Measurements from ENCODE around the gene NPHP4. TPM values are rescaled to one million over a fixed set of nuclear protein-coding genes. Genes with fewer than 3 reads are reported as not detected.

NPHP4 gene
- total RNA-seq, 1 experiment from 2014 or later = 20.0 TPM

DNA sequence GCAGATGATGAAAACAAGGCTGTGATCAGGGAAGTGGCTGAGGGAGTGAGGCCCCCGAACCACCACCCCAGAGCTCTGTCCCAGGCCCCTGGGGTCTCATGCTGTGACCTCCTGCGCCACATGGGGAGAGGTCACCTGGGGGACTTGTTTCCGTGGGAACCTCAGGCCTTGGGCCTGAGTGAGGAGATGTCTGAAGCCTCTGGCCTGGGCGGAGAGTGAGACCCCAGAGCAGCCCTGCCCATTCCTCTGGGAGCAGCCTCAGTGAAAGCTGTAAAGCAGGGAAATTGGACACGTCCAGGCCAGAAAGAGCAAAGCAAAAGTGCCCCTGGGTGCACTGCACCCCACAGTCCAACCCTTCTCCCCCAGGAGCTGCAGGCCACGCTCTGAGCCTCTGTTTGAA, 16.5 kb upstream of the NPHP4 start:
- H3K9me3 ChIP-seq (ENCODE audit: control insufficient read depth in 1 of 2, insufficient read depth in 1 of 2, low read depth in 1 of 2, low read length in 2 of 2) = no peaks in the 10 kb centered on the region
- H3K4me2 ChIP-seq (ENCODE audit: low read length) = no peak overlapping the region
- H3K79me2 ChIP-seq (ENCODE audit: insufficient read depth, low read length) = no peaks in the 10 kb centered on the region
- no peak for DNase-seq (ENCODE audit: low read depth, low spot score)
- H3K4me3 ChIP-seq (replicated peaks in 1 of 2; ENCODE audit: low read depth in 1 of 2, low read length in 2 of 2) = no peak overlapping the region
- no TSS peak for BruUV-seq (replicated peaks)
- no peak overlapping the region for H2AFZ ChIP-seq (ENCODE audit: low read depth, low read length, poor library complexity, severe bottlenecking)
- H3K27ac ChIP-seq (ENCODE audit: low read depth, low read length) = no peak overlapping the region
- no peaks in the 10 kb centered on the region for H4K20me1 ChIP-seq (ENCODE audit: insufficient read depth)
- no peaks in the 10 kb centered on the region for H3K4me1 ChIP-seq (ENCODE audit: control insufficient read depth in 1 of 2, insufficient read depth in 2 of 2, low read length in 2 of 2)
- ChIA-PET CTCF (no interaction called here), POLR2A (no interaction called here), RAD21 (ENCODE audit: low non-redundant PET in 1 of 2, low total read pairs in 2 of 2, uncharacterized antibody in 2 of 2, unreplicated experiment in 2 of 2) (no interaction called here)
- no peaks in the 10 kb centered on the region for H3K27me3 ChIP-seq (ENCODE audit: insufficient read depth, low read length)
- no peak for ATAC-seq
- no peak overlapping the region for H3K9ac ChIP-seq (ENCODE audit: low read length)
- TF ChIP-seq RAD21 (IDR thresholded peaks at IDR 0.05; ENCODE audit: low read depth) = no peak
- no peak for TF ChIP-seq EZH2 (IDR thresholded peaks at IDR 0.05)
- no peak for TF ChIP-seq SP1 (IDR thresholded peaks at IDR 0.05; ENCODE audit: low read depth)
- TF ChIP-seq, protein P1, sequence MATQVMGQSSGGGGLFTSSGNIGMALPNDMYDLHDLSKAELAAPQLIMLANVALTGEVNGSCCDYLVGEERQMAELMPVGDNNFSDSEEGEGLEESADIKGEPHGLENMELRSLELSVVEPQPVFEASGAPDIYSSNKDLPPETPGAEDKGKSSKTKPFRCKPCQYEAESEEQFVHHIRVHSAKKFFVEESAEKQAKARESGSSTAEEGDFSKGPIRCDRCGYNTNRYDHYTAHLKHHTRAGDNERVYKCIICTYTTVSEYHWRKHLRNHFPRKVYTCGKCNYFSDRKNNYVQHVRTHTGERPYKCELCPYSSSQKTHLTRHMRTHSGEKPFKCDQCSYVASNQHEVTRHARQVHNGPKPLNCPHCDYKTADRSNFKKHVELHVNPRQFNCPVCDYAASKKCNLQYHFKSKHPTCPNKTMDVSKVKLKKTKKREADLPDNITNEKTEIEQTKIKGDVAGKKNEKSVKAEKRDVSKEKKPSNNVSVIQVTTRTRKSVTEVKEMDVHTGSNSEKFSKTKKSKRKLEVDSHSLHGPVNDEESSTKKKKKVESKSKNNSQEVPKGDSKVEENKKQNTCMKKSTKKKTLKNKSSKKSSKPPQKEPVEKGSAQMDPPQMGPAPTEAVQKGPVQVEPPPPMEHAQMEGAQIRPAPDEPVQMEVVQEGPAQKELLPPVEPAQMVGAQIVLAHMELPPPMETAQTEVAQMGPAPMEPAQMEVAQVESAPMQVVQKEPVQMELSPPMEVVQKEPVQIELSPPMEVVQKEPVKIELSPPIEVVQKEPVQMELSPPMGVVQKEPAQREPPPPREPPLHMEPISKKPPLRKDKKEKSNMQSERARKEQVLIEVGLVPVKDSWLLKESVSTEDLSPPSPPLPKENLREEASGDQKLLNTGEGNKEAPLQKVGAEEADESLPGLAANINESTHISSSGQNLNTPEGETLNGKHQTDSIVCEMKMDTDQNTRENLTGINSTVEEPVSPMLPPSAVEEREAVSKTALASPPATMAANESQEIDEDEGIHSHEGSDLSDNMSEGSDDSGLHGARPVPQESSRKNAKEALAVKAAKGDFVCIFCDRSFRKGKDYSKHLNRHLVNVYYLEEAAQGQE (IDR thresholded peaks at IDR 0.05; ENCODE audit: low read depth) = no peak
- no peak for TF ChIP-seq POLR2A (IDR thresholded peaks at IDR 0.05; ENCODE audit: borderline replicate concordance, extremely low read depth, insufficient read depth, insufficient read length)
- no peaks in the 10 kb centered on the region for H3K36me3 ChIP-seq (ENCODE audit: control insufficient read depth in 1 of 2, insufficient read depth in 2 of 2, low read length in 2 of 2)
- intact Hi-C loops (cut with micrococcal nuclease) = no loop called here
- no peaks in the 10 kb centered on the region for H3K9me2 ChIP-seq (ENCODE audit: insufficient read depth)

DNA sequence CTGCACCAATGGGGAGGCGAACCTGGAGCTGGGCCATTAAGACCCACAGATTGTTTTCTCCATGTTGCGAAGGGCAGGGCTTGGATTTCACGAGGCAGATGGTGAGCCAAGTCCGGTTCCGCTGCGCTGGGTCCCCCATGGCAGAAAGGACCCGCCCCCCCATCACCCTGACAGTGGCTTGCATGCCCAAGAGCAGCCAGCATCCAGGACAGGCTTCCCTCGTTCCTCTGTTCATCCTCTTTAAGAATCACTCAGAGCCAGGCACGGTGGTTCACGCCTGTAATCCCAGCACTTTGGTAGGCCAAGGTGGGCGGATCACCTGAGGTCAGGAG, 15.8 kb upstream of the NPHP4 start:
- Histone ChIP-seq H3K4me3 (replicated peaks in 1 of 2; ENCODE audit: low read depth in 1 of 2, low read length in 2 of 2) (no peak overlapping the region), H3K79me2 (ENCODE audit: insufficient read depth, low read length) (no peaks in the 10 kb centered on the region), H3K27me3 (ENCODE audit: insufficient read depth, low read length) (no peaks in the 10 kb centered on the region), H3K27ac (ENCODE audit: low read depth, low read length) (no peak overlapping the region), H4K20me1 (ENCODE audit: insufficient read depth) (no peaks in the 10 kb centered on the region), H3K9me3 (ENCODE audit: control insufficient read depth in 1 of 2, insufficient read depth in 1 of 2, low read depth in 1 of 2, low read length in 2 of 2) (no peaks in the 10 kb centered on the region), H3K9me2 (ENCODE audit: insufficient read depth) (no peaks in the 10 kb centered on the region), H3K36me3 (ENCODE audit: control insufficient read depth in 1 of 2, insufficient read depth in 2 of 2, low read length in 2 of 2) (no peaks in the 10 kb centered on the region), H3K4me2 (ENCODE audit: low read length) (no peak overlapping the region), H3K9ac (ENCODE audit: low read length) (no peak overlapping the region), H3K4me1 (ENCODE audit: control insufficient read depth in 1 of 2, insufficient read depth in 2 of 2, low read length in 2 of 2) (no peaks in the 10 kb centered on the region), H2AFZ (ENCODE audit: low read depth, low read length, poor library complexity, severe bottlenecking) (no peak overlapping the region)
- TF ChIP-seq, protein P1 (IDR thresholded peaks at IDR 0.05; ENCODE audit: low read depth) = no peak
- no peak for TF ChIP-seq YY1 (IDR thresholded peaks at IDR 0.05; ENCODE audit: extremely low read depth, insufficient replicate concordance, low read depth, low read length)
- TF ChIP-seq POLR2A (IDR thresholded peaks at IDR 0.05; ENCODE audit: borderline replicate concordance, extremely low read depth, insufficient read depth, insufficient read length) = no peak
- TF ChIP-seq EZH2phosphoT487 (IDR thresholded peaks at IDR 0.05; ENCODE audit: borderline replicate concordance) = no peak
- no peak for TF ChIP-seq POLR2AphosphoS5 (IDR thresholded peaks at IDR 0.05; ENCODE audit: low read depth, low read length)
- TF ChIP-seq CEBPB (IDR thresholded peaks at IDR 0.05; ENCODE audit: low read depth) = no peak
- TF ChIP-seq EGR1 (IDR thresholded peaks at IDR 0.05; ENCODE audit: low read depth) = no peak
- no peak for TF ChIP-seq TCF7L2 (IDR thresholded peaks at IDR 0.05; ENCODE audit: borderline replicate concordance, extremely low read depth, insufficient read depth, insufficient read length)
- ChIA-PET RAD21 (ENCODE audit: low non-redundant PET in 1 of 2, low total read pairs in 2 of 2, uncharacterized antibody in 2 of 2, unreplicated experiment in 2 of 2) (no interaction called here), CTCF (no interaction called here), POLR2A (no interaction called here)
- DNase-seq (ENCODE audit: low read depth, low spot score) (no peak), ATAC-seq (no peak)
- intact Hi-C loops (cut with micrococcal nuclease) = no loop called here
- no TSS peak for BruUV-seq (replicated peaks)
